Measurements from ENCODE around the gene PDE7B. TPM values are rescaled to one million over a fixed set of nuclear protein-coding genes. Genes with fewer than 3 reads are reported as not detected.
"Not testable (repeated sequence)": the region's sequence is repeated elsewhere in the genome, so short reads cannot be mapped to it uniquely, and the experiment has no call there.

The PDE7B gene
- total RNA-seq, 4 donors from 2014 or later: 3.4 to 15.4 (median 9.3) TPM

DNA sequence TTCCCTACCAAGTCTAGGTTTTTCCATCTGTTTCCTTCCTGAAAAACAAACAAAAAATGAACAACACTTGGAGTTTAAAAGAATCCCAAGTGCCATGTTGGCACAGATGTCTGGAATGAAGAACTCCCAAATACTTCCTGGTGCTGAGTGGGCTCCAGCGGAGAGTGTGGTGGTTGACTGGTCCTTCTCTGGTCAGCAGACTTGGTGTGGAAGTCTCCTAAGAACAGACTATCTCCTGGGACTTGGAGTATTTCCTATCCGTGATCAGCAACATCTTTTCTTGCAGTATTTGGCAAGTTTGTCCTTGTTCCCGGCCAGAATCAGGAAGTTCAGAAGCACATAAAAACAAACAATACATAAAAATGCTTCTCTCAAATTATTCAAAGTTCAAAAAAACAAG is 244.5 kb downstream of the PDE7B start:
- peaks cover 0 to 16% (median 8%) of the 10 kb centered on the region in 4 donors for H3K4me1 ChIP-seq
- H3K4me3 ChIP-seq: no peak overlapping the region
- intact Hi-C loops (cut with DNase I): no loop called here
- H3K36me3 ChIP-seq: no peaks in the 10 kb centered on the region
- H3K27ac ChIP-seq (replicated peaks in 1 of 4): peak overlapping the region in 3 of 4 donors; percentile 13 to 54 (median 23)
- no peaks in the 10 kb centered on the region for H3K9me3 ChIP-seq
- no peak for DNase-seq (ENCODE audit: extremely low spot score)
- H3K27me3 ChIP-seq: no peaks in the 10 kb centered on the region
- WGBS: 59% methylated on average over 3 of the region's 3 CpGs
- TF ChIP-seq POLR2AphosphoS5 (IDR thresholded peaks at IDR 0.05) (no peak), EP300 (IDR thresholded peaks at IDR 0.05) (no peak), POLR2A (IDR thresholded peaks at IDR 0.05; ENCODE audit: low read depth) (no peak)
- TF ChIP-seq, protein P1, sequence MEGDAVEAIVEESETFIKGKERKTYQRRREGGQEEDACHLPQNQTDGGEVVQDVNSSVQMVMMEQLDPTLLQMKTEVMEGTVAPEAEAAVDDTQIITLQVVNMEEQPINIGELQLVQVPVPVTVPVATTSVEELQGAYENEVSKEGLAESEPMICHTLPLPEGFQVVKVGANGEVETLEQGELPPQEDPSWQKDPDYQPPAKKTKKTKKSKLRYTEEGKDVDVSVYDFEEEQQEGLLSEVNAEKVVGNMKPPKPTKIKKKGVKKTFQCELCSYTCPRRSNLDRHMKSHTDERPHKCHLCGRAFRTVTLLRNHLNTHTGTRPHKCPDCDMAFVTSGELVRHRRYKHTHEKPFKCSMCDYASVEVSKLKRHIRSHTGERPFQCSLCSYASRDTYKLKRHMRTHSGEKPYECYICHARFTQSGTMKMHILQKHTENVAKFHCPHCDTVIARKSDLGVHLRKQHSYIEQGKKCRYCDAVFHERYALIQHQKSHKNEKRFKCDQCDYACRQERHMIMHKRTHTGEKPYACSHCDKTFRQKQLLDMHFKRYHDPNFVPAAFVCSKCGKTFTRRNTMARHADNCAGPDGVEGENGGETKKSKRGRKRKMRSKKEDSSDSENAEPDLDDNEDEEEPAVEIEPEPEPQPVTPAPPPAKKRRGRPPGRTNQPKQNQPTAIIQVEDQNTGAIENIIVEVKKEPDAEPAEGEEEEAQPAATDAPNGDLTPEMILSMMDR (IDR thresholded peaks at IDR 0.05): no peak

DNA sequence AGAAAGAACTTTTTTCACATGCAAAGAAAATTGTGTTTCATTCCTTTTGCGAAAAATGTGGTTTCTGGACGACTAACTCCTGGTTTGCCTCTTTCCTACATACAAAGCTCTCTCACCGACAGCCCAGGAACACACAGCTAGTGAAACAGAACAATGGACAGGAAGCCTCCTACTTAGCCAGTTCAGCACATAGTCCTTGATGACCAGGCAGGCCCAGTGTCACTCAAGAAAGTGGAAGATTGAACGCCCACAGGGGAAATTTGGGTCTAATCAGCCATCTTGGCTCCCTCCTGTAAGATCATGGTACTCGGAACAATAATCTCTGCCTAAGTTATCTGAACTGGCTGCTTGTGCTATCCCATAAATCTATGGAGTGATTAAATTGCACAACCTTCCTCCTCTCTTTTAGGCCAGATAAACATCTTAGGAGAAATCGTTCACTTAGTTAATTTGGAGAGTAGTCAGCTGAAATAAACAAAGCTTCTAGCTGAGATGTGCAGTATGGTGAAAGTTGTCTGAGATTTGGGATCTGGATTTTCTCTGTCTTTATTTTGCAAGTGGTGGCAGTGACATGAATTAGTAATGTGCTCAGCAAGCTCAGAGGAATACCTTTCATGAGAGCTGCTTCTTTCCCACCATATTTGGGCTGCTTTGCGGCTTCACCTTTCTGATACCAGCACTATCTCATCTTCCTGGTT is 251.6 kb downstream of the PDE7B start:
- DNase-seq (ENCODE audit: extremely low spot score): no peak
- intact Hi-C loops (cut with DNase I): loop anchor here (10.0 kb wide), 1 partner anchor 58 kb away; no protein-coding TSS in a partner anchor

DNA sequence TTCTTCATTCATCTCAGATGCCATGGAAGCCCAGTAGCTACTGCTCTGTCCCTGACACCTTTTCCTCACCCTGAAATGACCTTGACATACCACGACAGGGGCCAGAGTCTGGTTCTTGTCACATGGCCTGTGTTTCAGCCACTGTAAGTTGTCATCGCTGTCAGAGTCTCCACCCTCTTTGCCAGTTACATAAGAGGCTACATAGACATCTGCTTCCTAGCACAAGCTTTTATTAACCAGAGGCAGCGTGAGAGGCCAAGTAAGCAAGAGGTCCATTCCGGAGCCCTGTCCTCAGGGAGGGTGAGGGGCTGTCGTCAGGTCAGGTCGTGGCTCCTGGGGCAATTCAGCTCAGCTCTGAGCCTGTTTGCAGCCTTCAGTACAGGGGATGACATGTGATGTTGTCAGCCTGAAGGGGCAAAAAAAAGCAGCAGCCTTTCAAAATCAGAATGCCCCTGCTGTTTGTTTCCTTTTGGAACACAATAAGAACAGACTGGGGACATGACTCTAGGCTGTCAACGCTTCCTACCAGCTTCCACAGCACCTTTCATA is 252.3 kb downstream of the PDE7B start:
- H3K4me3 ChIP-seq: peak overlapping the region in 3 of 4 donors; percentile 6 to 24 (median 8)
- intact Hi-C loops (cut with DNase I): loop anchor here (10.0 kb wide), 1 partner anchor 59 kb away; no protein-coding TSS in a partner anchor
- TF ChIP-seq POLR2A (IDR thresholded peaks at IDR 0.05; ENCODE audit: low read depth) (no peak), POLR2AphosphoS5 (IDR thresholded peaks at IDR 0.05) (peak; percentile 67 to 74), EP300 (IDR thresholded peaks at IDR 0.05) (peak; percentile 9)

More for the DNA sequence above, 251.6 kb downstream of the PDE7B start:
- Histone ChIP-seq H3K36me3 (no peaks in the 10 kb centered on the region), H3K4me3 (peak overlapping the region in 3 of 4 donors; percentile 6 to 24 (median 8)), H3K4me1 (peaks cover 36 to 69% (median 56%) of the 10 kb centered on the region in 4 donors), H3K9me3 (no peaks in the 10 kb centered on the region), H3K27me3 (no peaks in the 10 kb centered on the region), H3K27ac (replicated peaks in 1 of 4) (peak overlapping the region; percentile 53 to 89 (median 80))
- WGBS: 48% methylated on average over 7 of the region's 7 CpGs
- TF ChIP-seq POLR2AphosphoS5 (IDR thresholded peaks at IDR 0.05) (peak in 1 of 2 donors; percentile 38), POLR2A (IDR thresholded peaks at IDR 0.05; ENCODE audit: low read depth) (no peak), EP300 (IDR thresholded peaks at IDR 0.05) (no peak)
- TF ChIP-seq, protein P1 (IDR thresholded peaks at IDR 0.05): no peak

DNA sequence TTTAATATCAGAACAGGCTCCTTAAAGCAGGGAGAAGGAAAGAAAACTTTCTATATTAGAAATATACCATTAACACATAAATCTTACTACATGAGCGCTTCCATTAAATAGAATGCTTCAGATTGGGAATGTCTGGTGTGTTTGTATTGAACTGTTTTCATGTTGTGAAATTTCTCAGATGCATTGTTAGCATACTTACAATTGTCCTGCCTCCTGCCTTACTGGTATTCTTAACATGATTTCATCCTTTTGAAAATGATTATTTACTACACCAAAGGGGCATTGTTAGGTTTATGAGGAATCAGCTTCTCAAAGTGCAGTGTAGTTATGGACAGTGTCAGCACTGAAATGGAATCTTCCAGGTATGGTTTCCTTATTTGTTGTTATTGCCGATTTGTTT is 253.1 kb downstream of the PDE7B start:
- peaks cover 36 to 69% (median 56%) of the 10 kb centered on the region in 4 donors for H3K4me1 ChIP-seq

More for the DNA sequence above, 252.3 kb downstream of the PDE7B start:
- Histone ChIP-seq H3K4me1 (peaks cover 36 to 69% (median 56%) of the 10 kb centered on the region in 4 donors), H3K36me3 (no peaks in the 10 kb centered on the region), H3K9me3 (no peaks in the 10 kb centered on the region), H3K27ac (replicated peaks in 1 of 4) (peak overlapping the region; percentile 53 to 89 (median 80)), H3K27me3 (no peaks in the 10 kb centered on the region)
- 32% methylated on average over 7 of the region's 7 CpGs for WGBS
- DNase-seq (ENCODE audit: extremely low spot score): no peak

DNA sequence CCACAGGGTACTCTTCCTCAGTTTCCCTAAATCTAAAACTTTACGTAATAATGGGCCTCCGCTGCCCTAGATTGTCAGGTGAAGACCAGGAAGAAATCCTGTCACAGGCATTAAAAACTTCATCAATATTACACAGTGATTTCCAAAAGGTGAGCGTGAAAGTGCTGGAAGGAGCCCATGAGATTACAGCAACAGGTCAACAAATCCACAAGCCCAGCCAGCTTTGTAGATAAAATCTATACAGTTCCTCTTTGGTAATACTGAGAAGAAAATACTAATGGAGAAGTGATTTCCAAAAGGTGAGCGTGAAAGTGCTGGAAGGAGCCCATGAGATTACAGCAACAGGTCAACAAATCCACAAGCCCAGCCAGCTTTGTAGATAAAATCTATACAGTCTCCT is 254.3 kb downstream of the PDE7B start:
- Histone ChIP-seq H3K27ac (replicated peaks in 1 of 4) (peak overlapping the region in 2 of 4 donors; percentile 28 to 89), H3K4me1 (peaks cover 36 to 68% (median 56%) of the 10 kb centered on the region in 4 donors)
- not testable (repeated sequence) for H3K36me3 ChIP-seq; DNase-seq (ENCODE audit: extremely low spot score); H3K4me3 ChIP-seq; H3K27me3 ChIP-seq; H3K9me3 ChIP-seq
- intact Hi-C loops (cut with DNase I): loop anchor here (10.0 kb wide), 1 partner anchor 61 kb away; no protein-coding TSS in a partner anchor
- WGBS: 92% methylated on average over 4 of the region's 4 CpGs

More for the DNA sequence above, 253.1 kb downstream of the PDE7B start:
- Histone ChIP-seq H3K27me3 (no peaks in the 10 kb centered on the region), H3K36me3 (no peaks in the 10 kb centered on the region), H3K9me3 (no peaks in the 10 kb centered on the region), H3K4me3 (no peak overlapping the region), H3K27ac (replicated peaks in 1 of 4) (peak overlapping the region; percentile 53 to 89 (median 80))
- intact Hi-C loops (cut with DNase I): loop anchor here (10.0 kb wide), 1 partner anchor 60 kb away; no protein-coding TSS in a partner anchor
- WGBS: 72% methylated on average over 2 of the region's 2 CpGs
- TF ChIP-seq, protein P1 (IDR thresholded peaks at IDR 0.05): no peak
- TF ChIP-seq POLR2AphosphoS5 (IDR thresholded peaks at IDR 0.05): no peak
- TF ChIP-seq EP300 (IDR thresholded peaks at IDR 0.05): no peak
- TF ChIP-seq POLR2A (IDR thresholded peaks at IDR 0.05; ENCODE audit: low read depth): no peak
- no peak for DNase-seq (ENCODE audit: extremely low spot score)
